HCT116 (cell line): ENCODE data around the gene FOXK1. TPM values are rescaled to one million over a fixed set of nuclear protein-coding genes. Genes with fewer than 3 reads are reported as not detected.
A peak's percentile ranks its signal among the peaks of the same experiment; 100 is the strongest.

ENCODE experiments used
- ATAC-seq: fragments of 200-7000 bp; cut with Tn5 transposase; 2 replicates; pipeline ENCODE4 v1.9.1; 2020; ENCODE audit warnings: mild to moderate bottlenecking, moderate library complexity
- BruUV-seq: library from RNA; stranded (reverse); fragments of 400-500 nt; replicated peaks from 2 replicates; lab custom pipeline; 2021; lab: Mats Ljungman, UMichigan
- CTCF ChIA-PET: fragments of 300-600 bp; sonication (Branson Sonifier 250); formaldehyde crosslinking; loops from one replicate; lab custom pipeline; 2021; ENCODE audit warnings: antibody characterized with exemption; lab: Charles Lee
- POLR2A ChIA-PET: fragments of 300-600, 350-600 bp; sonication (Branson Sonifier 250); formaldehyde crosslinking; loops from one replicate; lab custom pipeline; 2021; ENCODE audit warnings: antibody characterized with exemption; lab: Charles Lee
- RAD21 ChIA-PET, 2 experiments: fragments of 300-600 bp; sonication (Branson Sonifier 250); formaldehyde crosslinking; loops; one replicate each; lab custom pipeline; 2023; ENCODE audit warnings: low total read pairs in 2 of 2; ENCODE audit not compliant: uncharacterized antibody in 2 of 2, unreplicated experiment in 2 of 2, low non-redundant PET in 1 of 2; lab: Charles Lee
- DNase-seq: peaks from one replicate; pipeline ENCODE4 v3.0.0-alpha.2; 2010; ENCODE audit warnings: low read depth, low spot score
- H2AFZ ChIP-seq: fragments of 200-600 bp; shearing (Covaris generic), sonication (generic); 2 replicates; pipeline ENCODE4 v1.6.1; 2017; ENCODE audit warnings: low read depth, mixed run types, mixed read lengths, antibody characterized with exemption, low read length; ENCODE audit not compliant: poor library complexity, severe bottlenecking
- H3K27ac ChIP-seq: 2 replicates; pipeline ENCODE4 v1.5.1; 2012; ENCODE audit warnings: low read depth, low read length
- H3K27me3 ChIP-seq: fragments of 200-600 bp; sonication (generic); 2 replicates; pipeline ENCODE4 v1.6.1; 2016; ENCODE audit warnings: mixed run types, low read length, mixed read lengths; ENCODE audit not compliant: insufficient read depth
- H3K36me3 ChIP-seq, 2 experiments: fragments of 200-500 bp in 1 of 2; fragments of 200-600 bp in 1 of 2; sonication (Bioruptor generic) in 1 of 2; sonication (generic) in 1 of 2; 2 replicates each; pipeline versions ENCODE4 v1.5.1 to v1.6.1; 2014 to 2016; ENCODE audit warnings: low read length in 2 of 2, inconsistent platforms in 1 of 2, mixed read lengths in 1 of 2, mixed run types in 1 of 2; ENCODE audit not compliant: insufficient read depth in 2 of 2, control insufficient read depth in 1 of 2
- H3K4me1 ChIP-seq, 2 experiments: fragments of 200-600 bp in 1 of 2; sonication (generic) in 1 of 2; 2 replicates each; pipeline versions ENCODE4 v1.5.1 to v1.6.1; 2012 to 2017; ENCODE audit warnings: low read length in 2 of 2, inconsistent platforms in 1 of 2, mild to moderate bottlenecking in 1 of 2, mixed read lengths in 1 of 2, mixed run types in 1 of 2, moderate library complexity in 1 of 2; ENCODE audit not compliant: insufficient read depth in 2 of 2, control insufficient read depth in 1 of 2
- H3K4me2 ChIP-seq: fragments of 200-600 bp; sonication (generic); 2 replicates; pipeline ENCODE4 v1.6.1; 2017; ENCODE audit warnings: mixed run types, low read length, mixed read lengths
- H3K4me3 ChIP-seq, 2 experiments: fragments of 200-600 bp in 1 of 2; sonication (generic) in 1 of 2; replicated peaks in 1 of 2; 2 replicates each; pipeline ENCODE4 v1.5.1; 2011 to 2016; ENCODE audit warnings: low read length in 2 of 2, control low read depth in 1 of 2, low read depth in 1 of 2, mild to moderate bottlenecking in 1 of 2, mixed read lengths in 1 of 2, mixed run types in 1 of 2
- H3K79me2 ChIP-seq: fragments of 200-600 bp; sonication (generic); 2 replicates; pipeline ENCODE4 v1.6.1; 2017; ENCODE audit warnings: mild to moderate bottlenecking, mixed run types, low read length, moderate library complexity, mixed read lengths; ENCODE audit not compliant: insufficient read depth
- H3K9ac ChIP-seq: fragments of 200-600 bp; sonication (generic); 2 replicates; pipeline ENCODE4 v1.6.1; 2016; ENCODE audit warnings: low read length, mixed read lengths
- H3K9me2 ChIP-seq: fragments of 200-600 bp; sonication (generic), shearing (Covaris generic); 2 replicates; pipeline ENCODE4 v1.6.1; 2017; ENCODE audit warnings: mixed run types, mild to moderate bottlenecking, moderate library complexity; ENCODE audit not compliant: insufficient read depth
- H3K9me3 ChIP-seq, 2 experiments: fragments of 200-500 bp in 1 of 2; fragments of 200-600 bp in 1 of 2; sonication (Bioruptor generic) in 1 of 2; sonication (generic) in 1 of 2; 2 replicates each; pipeline ENCODE4 v1.6.1; 2014 to 2017; ENCODE audit warnings: low read length in 2 of 2, mixed read lengths in 2 of 2, inconsistent platforms in 1 of 2, low read depth in 1 of 2, mild to moderate bottlenecking in 1 of 2, mixed run types in 1 of 2, moderate library complexity in 1 of 2; ENCODE audit not compliant: control insufficient read depth in 1 of 2, insufficient read depth in 1 of 2
- H4K20me1 ChIP-seq: fragments of 200-600 bp; sonication (generic), shearing (Covaris generic); 2 replicates; pipeline ENCODE4 v1.6.1; 2017; ENCODE audit warnings: mixed run types, mild to moderate bottlenecking, moderate library complexity; ENCODE audit not compliant: insufficient read depth
- ATF3 ChIP-seq: IDR thresholded peaks from 2 replicates; pipeline ENCODE4 v1.6.1; 2012
- CBX3 ChIP-seq: IDR thresholded peaks from 2 replicates; pipeline ENCODE4 v1.6.1; 2012; ENCODE audit warnings: low read depth
- EGR1 ChIP-seq: IDR thresholded peaks from 2 replicates; pipeline ENCODE4 v1.6.1; 2012; ENCODE audit warnings: low read depth
- EZH2 ChIP-seq: fragments of 200-600 bp; sonication (generic); IDR thresholded peaks from 2 replicates; pipeline ENCODE4 v1.6.1; 2017; ENCODE audit warnings: antibody characterized with exemption, mixed run types
- EZH2phosphoT487 ChIP-seq: fragments of 200-600 bp; IDR thresholded peaks from 2 replicates; pipeline ENCODE4 v1.6.1; 2018; ENCODE audit warnings: antibody characterized with exemption, borderline replicate concordance
- POLR2A ChIP-seq: IDR thresholded peaks from 2 replicates; pipeline ENCODE4 v1.7.0; 2011; ENCODE audit warnings: borderline replicate concordance; ENCODE audit not compliant: insufficient read depth, insufficient read length; ENCODE audit errors: extremely low read depth
- POLR2AphosphoS5 ChIP-seq: IDR thresholded peaks from 2 replicates; pipeline ENCODE4 v1.6.1; 2011; ENCODE audit warnings: mild to moderate bottlenecking, low read depth, low read length, moderate library complexity
- RAD21 ChIP-seq: IDR thresholded peaks from 2 replicates; pipeline ENCODE4 v1.6.1; 2012; ENCODE audit warnings: low read depth, mild to moderate bottlenecking
- REST ChIP-seq: IDR thresholded peaks from 2 replicates; pipeline ENCODE4 v1.6.1; 2012; ENCODE audit warnings: low read depth
- SP1 ChIP-seq: IDR thresholded peaks from 2 replicates; pipeline ENCODE4 v1.6.1; 2012; ENCODE audit warnings: low read depth
- TCF7L2 ChIP-seq: IDR thresholded peaks from 2 replicates; pipeline ENCODE4 v1.7.0; 2011; ENCODE audit warnings: borderline replicate concordance, inconsistent platforms; ENCODE audit not compliant: insufficient read depth, insufficient read length; ENCODE audit errors: extremely low read depth
- YY1 ChIP-seq: IDR thresholded peaks from 2 replicates; pipeline ENCODE4 v1.6.1; 2011; ENCODE audit warnings: low read length, low read depth, moderate library complexity, mild to moderate bottlenecking; ENCODE audit not compliant: insufficient replicate concordance; ENCODE audit errors: extremely low read depth
- ZBTB33 ChIP-seq: IDR thresholded peaks from 2 replicates; pipeline ENCODE4 v1.6.1; 2011; ENCODE audit warnings: mild to moderate bottlenecking, low read length, moderate library complexity; ENCODE audit not compliant: insufficient replicate concordance; ENCODE audit errors: extremely low read depth
- ZFX ChIP-seq: fragments of 450-650 bp; IDR thresholded peaks from 2 replicates; pipeline ENCODE4 v1.6.1; 2017
- ZNF274 ChIP-seq: fragments of 200-500 bp; sonication (Bioruptor generic); IDR thresholded peaks from 2 replicates; pipeline ENCODE4 v1.6.1; 2014; ENCODE audit warnings: mild to moderate bottlenecking, low read depth, low read length, inconsistent platforms
- intact Hi-C: fragments of 100-400 bp; cut with micrococcal nuclease; formaldehyde crosslinking; loops from 2 replicates; pipeline ENCODE4 v1.10.0; 2022
- total RNA-seq: library from RNA; stranded (reverse); gene quantifications from one replicate; pipeline ENCODE4 v1.2.1, GENCODE V29; 2021; ENCODE audit not compliant: unreplicated experiment

FOXK1 gene
- total RNA-seq, 1 experiment from 2014 or later, result 60.5 TPM

GRCh38 chr7:4670791-4671190 is 11.3 kb upstream of the FOXK1 start:
- Histone ChIP-seq H3K9me3 (no peaks in the 10 kb centered on the region), H3K4me3 (no peak overlapping the region), H3K79me2 (no peaks in the 10 kb centered on the region), H3K4me2 (no peak overlapping the region), H4K20me1 (no peaks in the 10 kb centered on the region), H3K27ac (no peak overlapping the region), H3K4me1 (no peaks in the 10 kb centered on the region), H2AFZ (no peak overlapping the region), H3K9me2 (no peaks in the 10 kb centered on the region), H3K9ac (no peak overlapping the region), H3K27me3 (no peaks in the 10 kb centered on the region), H3K36me3 (no peaks in the 10 kb centered on the region)
- RAD21 ChIA-PET, result no interaction called here
- CTCF ChIA-PET, result no interaction called here
- no peak for ATAC-seq
- DNase-seq, result no peak
- POLR2A ChIA-PET, result no interaction called here
- BruUV-seq, result no TSS peak
- peak; percentile 5 for TF ChIP-seq YY1
- TF ChIP-seq EZH2phosphoT487, result no peak
- intact Hi-C loops, result no loop called here

- DNase-seq (no peak), ATAC-seq (no peak)
- no peaks in the 10 kb centered on the region for H3K79me2 ChIP-seq
- H4K20me1 ChIP-seq, result no peaks in the 10 kb centered on the region
- no peaks in the 10 kb centered on the region for H3K9me2 ChIP-seq
- BruUV-seq, result no TSS peak
- H3K4me2 ChIP-seq, result no peak overlapping the region
- CTCF ChIA-PET, result no interaction called here
- RAD21 ChIA-PET, result no interaction called here
- H3K9me3 ChIP-seq, result no peaks in the 10 kb centered on the region
- H3K27me3 ChIP-seq, result no peaks in the 10 kb centered on the region
- TF ChIP-seq RAD21 (no peak), POLR2A (no peak), EGR1 (no peak), ATF3 (no peak), ZNF274 (no peak), TCF7L2 (no peak), ZBTB33 (no peak), POLR2AphosphoS5 (no peak), CBX3 (no peak), EZH2 (no peak), ZFX (no peak), SP1 (no peak), EZH2phosphoT487 (no peak), REST (no peak)
- no peak overlapping the region for H3K9ac ChIP-seq
- no peaks in the 10 kb centered on the region for H3K4me1 ChIP-seq
- H3K36me3 ChIP-seq, result no peaks in the 10 kb centered on the region
- H2AFZ ChIP-seq, result no peak overlapping the region
- POLR2A ChIA-PET, result no interaction called here
- H3K4me3 ChIP-seq, result no peak overlapping the region
- intact Hi-C loops, result no loop called here
- no peak overlapping the region for H3K27ac ChIP-seq
These were observed 6.2 kb upstream of the FOXK1 start for GRCh38 chr7:4675771-4676367.
